HepG2 (cell line): Measurements from ENCODE around the gene CIART. TPM values are rescaled to one million over a fixed set of nuclear protein-coding genes. Genes with fewer than 3 reads are reported as not detected.

Experiments used
- ATAC-seq: fragments of 200-7000 bp; cut with Tn5 transposase; 3 replicates; pipeline ENCODE4 v1.9.1; 2020; ENCODE audit warnings: mild to moderate bottlenecking, moderate library complexity
- BruUV-seq: library from RNA; stranded (reverse); fragments of 400-500 nt; replicated peaks from 2 replicates; lab custom pipeline; 2021; lab: Mats Ljungman, UMichigan
- CTCF ChIA-PET: fragments of 300-600 bp; formaldehyde crosslinking; extraction: SDS; loops from one replicate; lab custom pipeline; 2021; ENCODE audit warnings: low total read pairs, inconsistent platforms, low intra/inter-chr PET ratio; lab: Yijun Ruan, JAX
- POLR2A ChIA-PET: fragments of 350-600 bp; sonication (Branson Sonifier 250); formaldehyde crosslinking; loops from one replicate; lab custom pipeline; 2020; ENCODE audit warnings: antibody characterized with exemption, inconsistent platforms; lab: Yijun Ruan, JAX
- DNase-seq: peaks from one replicate; pipeline ENCODE4 v3.0.0-alpha.2; 2015; ENCODE audit warnings: low spot score
- FAIRE-seq: peaks from 3 replicates; lab custom pipeline; 2011; peaks lifted over from hg19 to GRCh38; lab: Jason Lieb, UNC
- H2AFZ ChIP-seq: one replicate; pipeline ENCODE4 v1.6.1; 2011; ENCODE audit warnings: low read length, inconsistent platforms
- H3K27ac ChIP-seq: fragments of 300-600 bp; 3 replicates; pipeline ENCODE4 v1.8.0; 2011; ENCODE audit warnings: mixed run types, mild to moderate bottlenecking, mixed read lengths, low read length, inconsistent platforms; ENCODE audit not compliant: insufficient read depth; ENCODE audit errors: extremely low read length
- H3K27me3 ChIP-seq, 2 experiments: fragments of 200-600 bp in 1 of 2; 2 replicates in 1 of 2; 3 replicates in 1 of 2; pipeline versions ENCODE4 v1.6.0 to v1.8.0; 2011; ENCODE audit warnings: low read length in 2 of 2, mild to moderate bottlenecking in 2 of 2, moderate library complexity in 2 of 2, inconsistent platforms in 1 of 2; ENCODE audit not compliant: insufficient read depth in 2 of 2, control insufficient read depth in 1 of 2
- H3K36me3 ChIP-seq, 2 experiments: fragments of 200-600 bp in 1 of 2; replicated peaks in 1 of 2; 2 replicates in 1 of 2; 3 replicates in 1 of 2; pipeline versions ENCODE4 v1.5.1 to v1.8.0; 2011; ENCODE audit warnings: low read length in 2 of 2, inconsistent platforms in 1 of 2; ENCODE audit not compliant: insufficient read depth in 2 of 2, control insufficient read depth in 1 of 2
- H3K4me1 ChIP-seq: 2 replicates; pipeline ENCODE4 v1.5.1; 2012; ENCODE audit warnings: low read length, inconsistent platforms; ENCODE audit not compliant: insufficient read depth
- H3K4me2 ChIP-seq: 2 replicates; pipeline ENCODE4 v1.6.0; 2011; ENCODE audit warnings: low read depth, low read length, inconsistent platforms
- H3K4me3 ChIP-seq, 3 experiments: fragments of 200-600 bp in 1 of 3; sonication (generic), shearing (Covaris generic) in 1 of 3; replicated peaks in 1 of 3; 2 replicates each; pipeline ENCODE4 v1.5.1; 2011 to 2016; ENCODE audit warnings: low read length in 3 of 3, inconsistent platforms in 2 of 3, low read depth in 2 of 3, mild to moderate bottlenecking in 2 of 3, control low read depth in 1 of 3, mixed read lengths in 1 of 3; ENCODE audit not compliant: insufficient read depth in 1 of 3
- H3K79me2 ChIP-seq: one replicate; pipeline ENCODE4 v1.6.1; 2011; ENCODE audit warnings: low read length, inconsistent platforms; ENCODE audit not compliant: insufficient read depth
- H3K9ac ChIP-seq: 2 replicates; pipeline ENCODE4 v1.6.0; 2011; ENCODE audit warnings: mild to moderate bottlenecking, low read depth, low read length, inconsistent platforms; ENCODE audit not compliant: insufficient read depth
- H3K9me3 ChIP-seq: 2 replicates; pipeline ENCODE4 v1.5.1; 2012; ENCODE audit warnings: mild to moderate bottlenecking, low read length
- H4K20me1 ChIP-seq: 2 replicates; pipeline ENCODE4 v1.6.0; 2011; ENCODE audit warnings: inconsistent platforms, mild to moderate bottlenecking, low read length, moderate library complexity; ENCODE audit not compliant: insufficient read depth
- ARID4A ChIP-seq: sonication (generic); formaldehyde crosslinking; IDR thresholded peaks from 2 replicates; pipeline ENCODE4 v1.5.0; 2020; ENCODE audit warnings: mild to moderate bottlenecking, missing genetic modification reagents, borderline replicate concordance
- BHLHE40 ChIP-seq: IDR thresholded peaks from 2 replicates; pipeline ENCODE4 v1.6.1; 2011; ENCODE audit warnings: low read length, improper control_type of control experiment
- HNF4A ChIP-seq: sonication (generic); formaldehyde crosslinking; IDR thresholded peaks from 2 replicates; pipeline ENCODE4 v1.4.0; 2020; ENCODE audit warnings: missing genetic modification reagents
- HOXA5 ChIP-seq: sonication (generic); formaldehyde crosslinking; IDR thresholded peaks from 2 replicates; pipeline ENCODE4 v1.4.0; 2020; ENCODE audit warnings: missing genetic modification reagents
- MXD3 ChIP-seq: IDR thresholded peaks from 2 replicates; pipeline ENCODE4 v1.6.1; 2016; ENCODE audit warnings: mild to moderate bottlenecking, missing biosample characterization, missing genetic modification reagents
- NFE2L2 ChIP-seq: fragments of 150-350 bp; IDR thresholded peaks from 2 replicates; pipeline ENCODE4 v1.6.1; 2014; ENCODE audit warnings: low read length
- POLR2A ChIP-seq, 2 experiments: IDR thresholded peaks; 2 replicates each; pipeline ENCODE4 v1.6.1; 2011; ENCODE audit warnings: low read depth in 2 of 2, low read length in 2 of 2, mild to moderate bottlenecking in 1 of 2, moderate library complexity in 1 of 2; ENCODE audit not compliant: insufficient read depth in 1 of 2
- SMYD3 ChIP-seq: sonication (generic); formaldehyde crosslinking; IDR thresholded peaks from 2 replicates; pipeline ENCODE4 v1.8.1; 2023; ENCODE audit warnings: mild to moderate bottlenecking, missing genetic modification reagents
- SP1 ChIP-seq, 2 experiments: fragments of 450-650 bp in 1 of 2; sonication (generic) in 1 of 2; formaldehyde crosslinking in 1 of 2; IDR thresholded peaks; 2 replicates each; pipeline versions ENCODE4 v1.4.0 to v1.6.1; 2016 to 2020; ENCODE audit warnings: missing genetic modification reagents in 1 of 2
- XRCC5 ChIP-seq: fragments of 200-400 bp; formaldehyde crosslinking; optimal IDR thresholded peaks from 2 replicates; pipeline ENCODE3; 2017; ENCODE audit warnings: mild to moderate bottlenecking, low read length
- ZNF597 ChIP-seq: sonication (generic); formaldehyde crosslinking; IDR thresholded peaks from 2 replicates; pipeline ENCODE4 v1.5.0; 2020; ENCODE audit warnings: missing genetic modification reagents
- WGBS: methylation state at CpG from one replicate; pipeline ENCODE4 v1.1.6; 2017; ENCODE audit warnings: low lambda C conversion rate; 5-methylcytosine and 5-hydroxymethylcytosine counted together
- in situ Hi-C: cut with HindIII; loops from 2 replicates; pipeline ENCODE4 v1.10.0; 2017; ENCODE audit warnings: low pct_unique_long_range_greater_than_20kb; ENCODE audit not compliant: extremely low pct_ligation_motif_present
- intact Hi-C: fragments of 100-400 bp; cut with micrococcal nuclease; formaldehyde crosslinking; loops from one replicate; pipeline ENCODE4 v1.10.0; 2022; ENCODE audit not compliant: unreplicated experiment
- polyA plus RNA-seq, 8 experiments: library from polyadenylated mRNA; depleted of rRNA in 3 of 8; stranded (reverse) in 7 of 8; unstranded in 1 of 8; fragments of >200 nt; fragmentation: Illumina TruSeq in 4 of 8; extraction: Trizol in 4 of 8; gene quantifications; 2 replicates each; pipeline versions ENCODE4 v1.2.1 to v1.2.3, GENCODE V29; 2011 to 2016; ENCODE audit warnings: low read depth in 4 of 8, missing spikeins in 1 of 8, mixed read lengths in 1 of 8; ENCODE audit not compliant: insufficient read depth in 1 of 8
- total RNA-seq, 5 experiments: library from RNA; depleted of rRNA; stranded (reverse); fragments of >200 nt; fragmentation: Illumina TruSeq; extraction: Trizol; gene quantifications; 2 replicates each; pipeline ENCODE4 v1.2.3, GENCODE V29; 2016; ENCODE audit warnings: low read depth in 1 of 5

Gene CIART
- total and polyA plus RNA-seq, 2 of the 13 experiments (the other 11 are each of a cell fraction or from before 2014, with no cell fraction given), result 0.58 TPM; not detected in 1

DNA sequence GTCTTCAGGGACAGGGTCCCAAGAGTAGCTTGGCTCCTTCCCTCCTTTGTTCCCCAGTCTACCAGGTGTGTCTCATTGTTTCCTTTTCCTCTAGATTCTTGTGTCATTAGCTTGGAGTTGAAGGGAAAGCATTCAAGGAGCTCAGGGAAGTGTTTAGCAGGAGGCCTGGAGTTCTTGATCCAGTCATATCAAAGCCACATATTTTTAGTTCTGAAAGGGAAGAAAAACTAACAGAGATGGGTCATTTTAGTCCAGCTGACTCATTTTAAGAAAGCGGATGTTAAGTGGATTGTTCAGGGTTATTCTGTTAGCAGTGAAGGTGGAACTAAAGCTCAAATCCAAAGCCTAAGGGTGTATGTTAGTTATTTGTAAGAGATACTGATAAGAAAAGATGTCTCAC, 9.0 kb upstream of the CIART start:
- H3K27me3 ChIP-seq, result no peaks in the 10 kb centered on the region
- POLR2A ChIA-PET, result interaction anchor here (1.6 to 1.7 kb wide), 2 partner anchors 15 to 91 kb away, joined by 6 read pairs; partner anchors contain the start of genes CA14 and RPRD2
- H3K9me3 ChIP-seq, result no peaks in the 10 kb centered on the region
- peaks cover 3% of the 10 kb centered on the region for H3K79me2 ChIP-seq
- H4K20me1 ChIP-seq, result no peaks in the 10 kb centered on the region
- BruUV-seq, result no TSS peak
- intact Hi-C loops, result no loop called here
- H3K4me2 ChIP-seq, result no peak overlapping the region
- in situ Hi-C loops, result no loop called here
- CTCF ChIA-PET, result no interaction called here
- no peak for FAIRE-seq
- WGBS, result 88% methylated on average over 1 of the region's 1 CpG
- H2AFZ ChIP-seq, result no peak overlapping the region
- DNase-seq, result no peak
- no peak overlapping the region for H3K9ac ChIP-seq
- H3K4me1 ChIP-seq, result peaks cover 19% of the 10 kb centered on the region
- no peaks in the 10 kb centered on the region for H3K36me3 ChIP-seq
- ATAC-seq, result no peak
- H3K27ac ChIP-seq, result no peak overlapping the region
- no peak for TF ChIP-seq MXD3 (CRISPR knock-in tag)
- TF ChIP-seq BHLHE40, result no peak
- TF ChIP-seq ZNF597 (CRISPR knock-in tag), result no peak
- TF ChIP-seq HOXA5 (CRISPR knock-in tag), result no peak
- no peak for TF ChIP-seq SMYD3 (CRISPR knock-in tag)
- H3K4me3 ChIP-seq, result no peak overlapping the region

DNA sequence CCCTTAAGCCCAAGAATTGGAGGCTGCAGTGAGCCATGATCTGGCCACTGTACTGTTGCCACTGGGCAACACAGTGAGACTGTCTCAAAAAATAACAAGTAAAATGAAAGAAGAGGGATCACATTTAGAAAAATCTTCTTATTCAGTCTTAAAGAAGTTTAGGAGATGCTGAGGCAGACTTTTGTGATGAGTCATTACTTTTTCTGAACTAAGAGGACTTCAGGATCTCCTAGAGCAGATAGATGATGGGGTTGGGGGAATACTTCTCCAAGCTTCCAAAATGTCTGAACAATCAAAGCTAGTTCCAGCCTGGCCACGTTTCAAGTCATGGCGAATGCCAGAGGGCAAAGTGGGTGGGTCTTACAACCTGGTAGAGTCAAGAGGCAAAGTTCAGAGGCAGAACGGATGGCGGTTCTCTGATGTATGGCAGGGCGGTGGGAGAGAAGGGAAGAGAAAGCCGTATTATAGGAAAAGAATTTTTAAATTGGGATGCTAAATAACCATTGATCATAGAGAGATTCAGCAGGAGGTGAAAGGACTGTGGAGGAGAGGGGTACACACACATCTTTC, 2.1 kb upstream of the CIART start:
- H2AFZ ChIP-seq, result peak overlapping the region; percentile 87
- DNase-seq, result peak; percentile 70
- ChIA-PET POLR2A (interaction anchor here (1.0 to 2.3 kb wide), 9 partner anchors 10 to 235 kb away, joined by 3 to 24 read pairs (median 5); partner anchors contain the start of genes ANP32E, APH1A, CA14 and FALEC), CTCF (interaction anchor here (1.3 to 2.9 kb wide), 2 partner anchors 23 to 24 kb away, joined by 3 to 45 read pairs; partner anchors contain the start of gene CA14)
- no peaks in the 10 kb centered on the region for H3K36me3 ChIP-seq
- FAIRE-seq, result no peak
- peak overlapping the region; percentile 66 for H3K4me2 ChIP-seq
- in situ Hi-C loops (no loop called here), intact Hi-C loops (no loop called here)
- BruUV-seq, result no TSS peak
- peak overlapping the region; percentile 38; the same call in 1 of the 2 replicates for H3K9ac ChIP-seq
- peaks cover 33% of the 10 kb centered on the region for H3K4me1 ChIP-seq
- no peaks in the 10 kb centered on the region for H3K9me3 ChIP-seq
- H3K79me2 ChIP-seq, result no peaks in the 10 kb centered on the region
- no peaks in the 10 kb centered on the region for H4K20me1 ChIP-seq
- H3K4me3 ChIP-seq, result peak overlapping the region in 2 of 3 experiments; percentile 15 to 33; a peak in 3 of 6 replicates
- peak overlapping the region; percentile 36 for H3K27ac ChIP-seq
- WGBS, result 15% methylated on average over 6 of the region's 6 CpGs
- peak; percentile 78 for ATAC-seq
- no peaks in the 10 kb centered on the region for H3K27me3 ChIP-seq
- TF ChIP-seq XRCC5, result peak; percentile 44
- no peak for TF ChIP-seq ARID4A (CRISPR knock-in tag)
- 0 out of 4 replicates have a peak, but pooled peaks of 1 of the 2 experiments have one; percentile 17 for TF ChIP-seq POLR2A (IDR thresholded peaks at IDR 0.05; ENCODE audit: insufficient read depth in 1 of 2, low read depth in 2 of 2, low read length in 2 of 2)
- TF ChIP-seq HNF4A (CRISPR knock-in tag), result peak; percentile 79
- peak; percentile 52; the same call in 1 of the 2 replicates for TF ChIP-seq NFE2L2
- no peak for TF ChIP-seq SP1 (IDR thresholded peaks at IDR 0.05)
- TF ChIP-seq SP1 (CRISPR knock-in tag; IDR thresholded peaks at IDR 0.05), result 0 out of 2 replicates have a peak, but pooled peaks have one; percentile 39
